HCT116 (cell line): Measurements from ENCODE around the gene CYP17A1. TPM values are rescaled to one million over a fixed set of nuclear protein-coding genes. Genes with fewer than 3 reads are reported as not detected.

ENCODE experiments used
- ATAC-seq: fragments of 200-7000 bp; cut with Tn5 transposase; 2 replicates; pipeline ENCODE4 v1.9.1; 2020; ENCODE audit warnings: mild to moderate bottlenecking, moderate library complexity
- BruUV-seq: library from RNA; stranded (reverse); fragments of 400-500 nt; replicated peaks from 2 replicates; lab custom pipeline; 2021; lab: Mats Ljungman, UMichigan
- CTCF ChIA-PET: fragments of 300-600 bp; sonication (Branson Sonifier 250); formaldehyde crosslinking; loops from one replicate; lab custom pipeline; 2021; ENCODE audit warnings: antibody characterized with exemption; lab: Charles Lee
- POLR2A ChIA-PET: fragments of 300-600, 350-600 bp; sonication (Branson Sonifier 250); formaldehyde crosslinking; loops from one replicate; lab custom pipeline; 2021; ENCODE audit warnings: antibody characterized with exemption; lab: Charles Lee
- RAD21 ChIA-PET, 2 experiments: fragments of 300-600 bp; sonication (Branson Sonifier 250); formaldehyde crosslinking; loops; one replicate each; lab custom pipeline; 2023; ENCODE audit warnings: low total read pairs in 2 of 2; ENCODE audit not compliant: uncharacterized antibody in 2 of 2, unreplicated experiment in 2 of 2, low non-redundant PET in 1 of 2; lab: Charles Lee
- DNase-seq: peaks from one replicate; pipeline ENCODE4 v3.0.0-alpha.2; 2010; ENCODE audit warnings: low read depth, low spot score
- H2AFZ ChIP-seq: fragments of 200-600 bp; shearing (Covaris generic), sonication (generic); 2 replicates; pipeline ENCODE4 v1.6.1; 2017; ENCODE audit warnings: low read depth, mixed run types, mixed read lengths, antibody characterized with exemption, low read length; ENCODE audit not compliant: poor library complexity, severe bottlenecking
- H3K27ac ChIP-seq: 2 replicates; pipeline ENCODE4 v1.5.1; 2012; ENCODE audit warnings: low read depth, low read length
- H3K27me3 ChIP-seq: fragments of 200-600 bp; sonication (generic); 2 replicates; pipeline ENCODE4 v1.6.1; 2016; ENCODE audit warnings: mixed run types, low read length, mixed read lengths; ENCODE audit not compliant: insufficient read depth
- H3K36me3 ChIP-seq, 2 experiments: fragments of 200-500 bp in 1 of 2; fragments of 200-600 bp in 1 of 2; sonication (Bioruptor generic) in 1 of 2; sonication (generic) in 1 of 2; 2 replicates each; pipeline versions ENCODE4 v1.5.1 to v1.6.1; 2014 to 2016; ENCODE audit warnings: low read length in 2 of 2, inconsistent platforms in 1 of 2, mixed read lengths in 1 of 2, mixed run types in 1 of 2; ENCODE audit not compliant: insufficient read depth in 2 of 2, control insufficient read depth in 1 of 2
- H3K4me1 ChIP-seq, 2 experiments: fragments of 200-600 bp in 1 of 2; sonication (generic) in 1 of 2; 2 replicates each; pipeline versions ENCODE4 v1.5.1 to v1.6.1; 2012 to 2017; ENCODE audit warnings: low read length in 2 of 2, inconsistent platforms in 1 of 2, mild to moderate bottlenecking in 1 of 2, mixed read lengths in 1 of 2, mixed run types in 1 of 2, moderate library complexity in 1 of 2; ENCODE audit not compliant: insufficient read depth in 2 of 2, control insufficient read depth in 1 of 2
- H3K4me2 ChIP-seq: fragments of 200-600 bp; sonication (generic); 2 replicates; pipeline ENCODE4 v1.6.1; 2017; ENCODE audit warnings: mixed run types, low read length, mixed read lengths
- H3K4me3 ChIP-seq, 2 experiments: fragments of 200-600 bp in 1 of 2; sonication (generic) in 1 of 2; replicated peaks in 1 of 2; 2 replicates each; pipeline ENCODE4 v1.5.1; 2011 to 2016; ENCODE audit warnings: low read length in 2 of 2, control low read depth in 1 of 2, low read depth in 1 of 2, mild to moderate bottlenecking in 1 of 2, mixed read lengths in 1 of 2, mixed run types in 1 of 2
- H3K79me2 ChIP-seq: fragments of 200-600 bp; sonication (generic); 2 replicates; pipeline ENCODE4 v1.6.1; 2017; ENCODE audit warnings: mild to moderate bottlenecking, mixed run types, low read length, moderate library complexity, mixed read lengths; ENCODE audit not compliant: insufficient read depth
- H3K9ac ChIP-seq: fragments of 200-600 bp; sonication (generic); 2 replicates; pipeline ENCODE4 v1.6.1; 2016; ENCODE audit warnings: low read length, mixed read lengths
- H3K9me2 ChIP-seq: fragments of 200-600 bp; sonication (generic), shearing (Covaris generic); 2 replicates; pipeline ENCODE4 v1.6.1; 2017; ENCODE audit warnings: mixed run types, mild to moderate bottlenecking, moderate library complexity; ENCODE audit not compliant: insufficient read depth
- H3K9me3 ChIP-seq, 2 experiments: fragments of 200-500 bp in 1 of 2; fragments of 200-600 bp in 1 of 2; sonication (Bioruptor generic) in 1 of 2; sonication (generic) in 1 of 2; 2 replicates each; pipeline ENCODE4 v1.6.1; 2014 to 2017; ENCODE audit warnings: low read length in 2 of 2, mixed read lengths in 2 of 2, inconsistent platforms in 1 of 2, low read depth in 1 of 2, mild to moderate bottlenecking in 1 of 2, mixed run types in 1 of 2, moderate library complexity in 1 of 2; ENCODE audit not compliant: control insufficient read depth in 1 of 2, insufficient read depth in 1 of 2
- H4K20me1 ChIP-seq: fragments of 200-600 bp; sonication (generic), shearing (Covaris generic); 2 replicates; pipeline ENCODE4 v1.6.1; 2017; ENCODE audit warnings: mixed run types, mild to moderate bottlenecking, moderate library complexity; ENCODE audit not compliant: insufficient read depth
- ATF3 ChIP-seq: IDR thresholded peaks from 2 replicates; pipeline ENCODE4 v1.6.1; 2012
- CBX3 ChIP-seq: IDR thresholded peaks from 2 replicates; pipeline ENCODE4 v1.6.1; 2012; ENCODE audit warnings: low read depth
- CEBPB ChIP-seq: IDR thresholded peaks from 2 replicates; pipeline ENCODE4 v1.6.1; 2012; ENCODE audit warnings: low read depth
- ELF1 ChIP-seq: IDR thresholded peaks from 2 replicates; pipeline ENCODE4 v1.6.1; 2012; ENCODE audit warnings: low read depth, borderline replicate concordance
- EZH2 ChIP-seq: fragments of 200-600 bp; sonication (generic); IDR thresholded peaks from 2 replicates; pipeline ENCODE4 v1.6.1; 2017; ENCODE audit warnings: antibody characterized with exemption, mixed run types
- EZH2phosphoT487 ChIP-seq: fragments of 200-600 bp; IDR thresholded peaks from 2 replicates; pipeline ENCODE4 v1.6.1; 2018; ENCODE audit warnings: antibody characterized with exemption, borderline replicate concordance
- FOSL1 ChIP-seq: IDR thresholded peaks from 2 replicates; pipeline ENCODE4 v1.6.1; 2012; ENCODE audit warnings: low read depth
- JUND ChIP-seq: IDR thresholded peaks from 2 replicates; pipeline ENCODE4 v1.6.1; 2012
- POLR2A ChIP-seq: IDR thresholded peaks from 2 replicates; pipeline ENCODE4 v1.7.0; 2011; ENCODE audit warnings: borderline replicate concordance; ENCODE audit not compliant: insufficient read depth, insufficient read length; ENCODE audit errors: extremely low read depth
- POLR2AphosphoS5 ChIP-seq: IDR thresholded peaks from 2 replicates; pipeline ENCODE4 v1.6.1; 2011; ENCODE audit warnings: mild to moderate bottlenecking, low read depth, low read length, moderate library complexity
- RAD21 ChIP-seq: IDR thresholded peaks from 2 replicates; pipeline ENCODE4 v1.6.1; 2012; ENCODE audit warnings: low read depth, mild to moderate bottlenecking
- REST ChIP-seq: IDR thresholded peaks from 2 replicates; pipeline ENCODE4 v1.6.1; 2012; ENCODE audit warnings: low read depth
- SP1 ChIP-seq: IDR thresholded peaks from 2 replicates; pipeline ENCODE4 v1.6.1; 2012; ENCODE audit warnings: low read depth
- SRF ChIP-seq: IDR thresholded peaks from 2 replicates; pipeline ENCODE4 v1.6.1; 2012; ENCODE audit warnings: low read depth
- TCF7L2 ChIP-seq: IDR thresholded peaks from 2 replicates; pipeline ENCODE4 v1.7.0; 2011; ENCODE audit warnings: borderline replicate concordance, inconsistent platforms; ENCODE audit not compliant: insufficient read depth, insufficient read length; ENCODE audit errors: extremely low read depth
- YY1 ChIP-seq: IDR thresholded peaks from 2 replicates; pipeline ENCODE4 v1.6.1; 2011; ENCODE audit warnings: low read length, low read depth, moderate library complexity, mild to moderate bottlenecking; ENCODE audit not compliant: insufficient replicate concordance; ENCODE audit errors: extremely low read depth
- ZFX ChIP-seq: fragments of 450-650 bp; IDR thresholded peaks from 2 replicates; pipeline ENCODE4 v1.6.1; 2017
- intact Hi-C: fragments of 100-400 bp; cut with micrococcal nuclease; formaldehyde crosslinking; loops from 2 replicates; pipeline ENCODE4 v1.10.0; 2022
- total RNA-seq: library from RNA; stranded (reverse); gene quantifications from one replicate; pipeline ENCODE4 v1.2.1, GENCODE V29; 2021; ENCODE audit not compliant: unreplicated experiment

The CYP17A1 gene
- total RNA-seq, 1 experiment from 2014 or later: 4.0 TPM

GRCh38 chr10:102813734-102814452, 23.3 kb downstream of the CYP17A1 start:
- no peak overlapping the region for H2AFZ ChIP-seq
- H3K4me1 ChIP-seq: no peaks in the 10 kb centered on the region
- no peak overlapping the region for H3K4me2 ChIP-seq
- H3K9me3 ChIP-seq: no peaks in the 10 kb centered on the region
- DNase-seq: no peak
- no peaks in the 10 kb centered on the region for H3K9me2 ChIP-seq
- no peak overlapping the region for H3K4me3 ChIP-seq
- H4K20me1 ChIP-seq: no peaks in the 10 kb centered on the region
- no TSS peak for BruUV-seq
- no peaks in the 10 kb centered on the region for H3K27me3 ChIP-seq
- H3K79me2 ChIP-seq: no peaks in the 10 kb centered on the region
- RAD21 ChIA-PET: no interaction called here
- intact Hi-C loops: no loop called here
- ATAC-seq: no peak
- POLR2A ChIA-PET: interaction anchor here (0.5 kb wide), 1 partner anchor 260 kb away, joined by 3 read pairs; no protein-coding TSS in a partner anchor
- CTCF ChIA-PET: no interaction called here
- no peak overlapping the region for H3K27ac ChIP-seq
- no peak overlapping the region for H3K9ac ChIP-seq
- H3K36me3 ChIP-seq: peaks cover 0 to 6% of the 10 kb centered on the region in 2 experiments; a peak in 1 of 4 replicates
- TF ChIP-seq TCF7L2 (no peak), JUND (no peak), POLR2A (no peak), YY1 (no peak), SP1 (no peak), ZFX (no peak), RAD21 (no peak), ELF1 (no peak), FOSL1 (no peak)

GRCh38 chr10:102813017-102813541, 24.1 kb downstream of the CYP17A1 start:
- POLR2A ChIA-PET: no interaction called here
- TF ChIP-seq TCF7L2 (no peak), ELF1 (no peak), ATF3 (no peak), POLR2AphosphoS5 (no peak), EZH2 (no peak), SRF (no peak), SP1 (no peak), ZFX (no peak), CBX3 (no peak), RAD21 (no peak), YY1 (no peak), CEBPB (no peak), JUND (no peak), EZH2phosphoT487 (no peak), REST (no peak), POLR2A (no peak)

More at GRCh38 chr10:102813017-102813541, 24.1 kb downstream of the CYP17A1 start:
- ChIA-PET CTCF (no interaction called here), RAD21 (no interaction called here)
- Histone ChIP-seq H3K9ac (no peak overlapping the region), H2AFZ (no peak overlapping the region), H3K4me2 (no peak overlapping the region), H3K4me1 (no peaks in the 10 kb centered on the region), H4K20me1 (no peaks in the 10 kb centered on the region), H3K27me3 (no peaks in the 10 kb centered on the region), H3K27ac (no peak overlapping the region), H3K79me2 (no peaks in the 10 kb centered on the region), H3K9me2 (no peaks in the 10 kb centered on the region), H3K36me3 (peaks cover 0 to 6% of the 10 kb centered on the region in 2 experiments; a peak in 1 of 4 replicates), H3K4me3 (no peak overlapping the region), H3K9me3 (no peaks in the 10 kb centered on the region)
- intact Hi-C loops: no loop called here
- DNase-seq (no peak), ATAC-seq (no peak)
- no TSS peak for BruUV-seq
